ENCODE measurements around the gene SMR3B. TPM values are rescaled to one million over a fixed set of nuclear protein-coding genes. Genes with fewer than 3 reads are reported as not detected.

Gene SMR3B
- total RNA-seq, 1 experiment from 2014 or later, result not detected

GRCh38 chr4:70397580-70397979 is 14.6 kb downstream of the SMR3B start, which contains the start of gene OPRPN:
Gene OPRPN, plus strand, starts transcription at chr4:70397940. Its CDS starts 1,346 bp downstream, at chr4:70399286.
- H3K23ac ChIP-seq (ENCODE audit: insufficient read length, low read depth, low read length), result no peak within 1 kb of the TSS
- no peak within 1 kb of the TSS for H3K4me2 ChIP-seq (ENCODE audit: insufficient read depth, insufficient read length, low read length)
- no peak within 1 kb of the TSS for H4K91ac ChIP-seq (ENCODE audit: insufficient read length, low read depth, low read length)
- no peaks in the 10 kb centered on the region for H3K79me1 ChIP-seq (ENCODE audit: insufficient read depth, low read depth, low read length, poor library complexity, severe bottlenecking)
- no peak within 1 kb of the TSS for H2AK5ac ChIP-seq (ENCODE audit: insufficient read length, low read length)
- H3K79me2 ChIP-seq (ENCODE audit: insufficient read depth, low read length), result no peaks in the 10 kb centered on the region
- no peak within 1 kb of the TSS for H2BK12ac ChIP-seq (ENCODE audit: insufficient read length, low read depth, low read length)
- no peak within 1 kb of the TSS for H2BK120ac ChIP-seq (ENCODE audit: low read depth, low read length, poor library complexity, severe bottlenecking)
- no peak within 1 kb of the TSS; a peak in 1 of 7 replicates for H3K27ac Mint-ChIP-seq
- no peak within 1 kb of the TSS for H4K8ac ChIP-seq (replicated peaks; ENCODE audit: insufficient read length, low read depth, low read length)
- no peak for TF ChIP-seq CTCF (conservative IDR thresholded peaks at IDR 0.05)
- H3T11ph ChIP-seq (ENCODE audit: low read length), result no peak within 1 kb of the TSS
- H4K20me1 ChIP-seq (ENCODE audit: control insufficient read depth, insufficient read depth, insufficient read length), result no peaks in the 10 kb centered on the region
- H3K18ac ChIP-seq (ENCODE audit: insufficient read length, low read depth, low read length), result no peak within 1 kb of the TSS
- no peaks in the 10 kb centered on the region for H3K4me1 Mint-ChIP-seq
- H3K9ac ChIP-seq (ENCODE audit: extremely low read depth, insufficient read length, low read length), result no peak within 1 kb of the TSS
- H4K5ac ChIP-seq (ENCODE audit: insufficient read length, low read depth, low read length), result no peak within 1 kb of the TSS
- no peak within 1 kb of the TSS for H2AFZ ChIP-seq (ENCODE audit: low read length)
- no peaks in the 10 kb centered on the region for H3K4me1 ChIP-seq (ENCODE audit: insufficient read depth, low read length)
- H3K4me3 Mint-ChIP-seq, result no peak within 1 kb of the TSS
- no peaks in the 10 kb centered on the region for H3K36me3 Mint-ChIP-seq (ENCODE audit: insufficient read depth in 1 of 3, low read depth in 3 of 3)
- DNase-seq, result no peak
- no peak within 1 kb of the TSS for H3K4ac ChIP-seq (ENCODE audit: low read depth, low read length)
- H3K9me3 Mint-ChIP-seq, result no peaks in the 10 kb centered on the region
- H2BK15ac ChIP-seq (ENCODE audit: low read depth, low read length), result no peak within 1 kb of the TSS
- no peaks in the 10 kb centered on the region for H3K23me2 ChIP-seq (ENCODE audit: insufficient read length, low read depth, low read length, poor library complexity, severe bottlenecking)
- H2BK5ac ChIP-seq (ENCODE audit: insufficient read length, low read length), result no peak within 1 kb of the TSS
- no peak within 1 kb of the TSS for H3K56ac ChIP-seq (ENCODE audit: insufficient read length, low read depth, low read length)
- no peak within 1 kb of the TSS for H3K14ac ChIP-seq (ENCODE audit: insufficient read depth, low read length)
- H3K27me3 Mint-ChIP-seq (ENCODE audit: low read depth), result no peaks in the 10 kb centered on the region
- no peaks in the 10 kb centered on the region for H3K27me3 ChIP-seq (ENCODE audit: insufficient read depth, low read length)
- no peak within 1 kb of the TSS for H3K27ac ChIP-seq (ENCODE audit: insufficient read length, low read depth, low read length)
- no peaks in the 10 kb centered on the region for H3K9me3 ChIP-seq (ENCODE audit: control insufficient read depth, low read depth, low read length)
- no peak within 1 kb of the TSS for H2BK20ac ChIP-seq (ENCODE audit: low read depth, low read length, poor library complexity, severe bottlenecking)

All from H9 (cell line).